Left renal pelvis (tissue), 4 donors: ENCODE results near the gene SNAP47. TPM values are rescaled to one million over a fixed set of nuclear protein-coding genes. Genes with fewer than 3 reads are reported as not detected.

Source experiments
- DNase-seq, 4 donors: peaks; one replicate each; pipeline ENCODE4 v3.0.0-alpha.2; 2013; ENCODE audit warnings: low read depth in 4 of 4, low spot score in 3 of 4
- polyA plus RNA-seq, 4 donors: library from polyadenylated mRNA; unstranded; fragments of 120-200 nt; gene quantifications; one replicate each; pipeline ENCODE4 v1.2.1, GENCODE V29; 2013; ENCODE audit not compliant: insufficient read length in 4 of 4

The SNAP47 gene
- polyA plus RNA-seq, 4 donors: 30.3 to 45.0 (median 43.2) TPM

DNA sequence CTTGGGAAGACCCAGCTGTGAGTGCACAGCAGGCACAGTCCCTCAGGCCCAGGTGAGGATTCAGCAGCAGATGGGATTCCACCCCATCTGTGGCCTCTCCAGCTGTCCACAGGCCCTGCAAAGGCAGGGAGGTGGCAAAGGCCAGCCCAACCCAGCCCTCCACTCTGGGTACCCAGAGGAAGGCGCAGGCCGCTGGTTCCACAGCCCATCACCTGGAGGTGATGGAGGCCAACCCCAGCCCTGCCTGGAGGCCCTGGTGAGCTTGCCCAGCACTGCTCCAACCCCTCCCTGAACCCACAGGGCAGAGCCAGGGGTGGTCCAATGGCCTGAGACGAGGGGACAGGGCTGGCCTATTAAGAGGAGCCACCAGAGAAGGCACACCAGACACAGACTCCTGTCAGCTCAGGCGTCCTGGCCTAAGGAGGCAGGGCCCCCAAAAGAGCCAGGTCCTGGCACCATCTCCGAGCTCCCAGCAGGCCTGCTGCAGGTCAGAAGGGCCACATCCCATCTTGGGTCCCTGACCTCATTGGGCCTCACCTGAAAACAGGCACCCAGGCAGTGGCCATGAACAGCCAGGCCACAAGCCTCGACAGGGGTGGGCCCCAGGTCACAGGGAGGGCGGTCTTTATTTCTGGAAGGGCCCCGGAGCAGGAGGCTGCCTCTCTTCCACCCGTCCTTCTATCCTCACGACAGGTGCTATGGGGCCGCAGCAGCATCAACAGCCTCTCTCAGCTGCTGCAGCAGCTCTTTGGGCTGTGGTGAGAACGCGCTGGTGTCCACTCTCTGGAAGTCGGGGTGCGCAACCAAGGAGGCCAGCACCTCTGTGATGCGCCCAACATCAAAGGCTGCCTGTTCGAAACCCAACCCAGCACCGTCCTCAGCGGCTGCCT lies 3.3 kb upstream of the SNAP47 start:
- DNase-seq: no peak

GRCh38 chr1:227732586-227733308 lies 2.5 kb upstream of the SNAP47 start:
- no peak for DNase-seq

- no peak for DNase-seq
Measured at GRCh38 chr1:227733309-227733705, 1.9 kb upstream of the SNAP47 start.

DNA sequence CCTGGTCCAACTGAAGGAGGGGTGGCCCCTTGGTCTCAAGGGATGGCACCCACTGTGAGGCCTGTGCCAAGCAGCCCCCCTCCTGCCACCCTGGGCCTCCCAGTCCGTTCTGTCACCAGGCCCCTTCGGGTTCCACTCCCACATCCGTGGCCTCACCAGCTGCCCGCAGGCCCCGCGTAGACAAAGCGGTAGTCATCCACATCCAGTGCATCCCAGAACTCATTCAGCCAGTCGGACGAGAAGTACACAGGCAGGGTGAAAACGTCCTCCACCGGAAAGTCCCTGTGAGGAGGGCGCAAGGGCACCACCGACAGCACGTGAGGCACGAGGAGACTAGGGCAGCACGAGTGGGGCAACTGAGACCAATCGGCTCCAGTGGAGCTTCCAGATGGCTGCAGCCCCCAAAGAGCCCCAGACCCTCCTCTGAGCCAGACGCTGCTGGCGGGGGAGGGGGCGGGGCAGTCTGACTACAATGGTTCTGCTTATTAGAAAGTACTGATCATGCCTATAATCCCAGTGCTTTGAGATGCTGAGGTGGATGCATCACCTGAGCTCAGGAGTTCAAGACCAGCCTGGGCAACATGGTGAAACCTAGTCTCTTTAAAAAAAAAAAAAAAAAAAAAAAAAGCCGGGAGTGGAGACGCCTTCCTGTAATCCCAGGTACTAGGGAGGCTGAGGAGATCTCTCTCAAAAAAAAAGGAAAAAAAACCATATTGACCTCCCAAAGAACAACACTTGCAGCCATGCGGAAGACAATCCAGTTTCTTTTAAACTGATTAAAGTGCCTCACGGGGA lies 1.3 kb upstream of the SNAP47 start:
- DNase-seq: no peak

GRCh38 chr1:227734546-227734855 lies 734 bp upstream of the SNAP47 start:
- DNase-seq: no peak

DNA sequence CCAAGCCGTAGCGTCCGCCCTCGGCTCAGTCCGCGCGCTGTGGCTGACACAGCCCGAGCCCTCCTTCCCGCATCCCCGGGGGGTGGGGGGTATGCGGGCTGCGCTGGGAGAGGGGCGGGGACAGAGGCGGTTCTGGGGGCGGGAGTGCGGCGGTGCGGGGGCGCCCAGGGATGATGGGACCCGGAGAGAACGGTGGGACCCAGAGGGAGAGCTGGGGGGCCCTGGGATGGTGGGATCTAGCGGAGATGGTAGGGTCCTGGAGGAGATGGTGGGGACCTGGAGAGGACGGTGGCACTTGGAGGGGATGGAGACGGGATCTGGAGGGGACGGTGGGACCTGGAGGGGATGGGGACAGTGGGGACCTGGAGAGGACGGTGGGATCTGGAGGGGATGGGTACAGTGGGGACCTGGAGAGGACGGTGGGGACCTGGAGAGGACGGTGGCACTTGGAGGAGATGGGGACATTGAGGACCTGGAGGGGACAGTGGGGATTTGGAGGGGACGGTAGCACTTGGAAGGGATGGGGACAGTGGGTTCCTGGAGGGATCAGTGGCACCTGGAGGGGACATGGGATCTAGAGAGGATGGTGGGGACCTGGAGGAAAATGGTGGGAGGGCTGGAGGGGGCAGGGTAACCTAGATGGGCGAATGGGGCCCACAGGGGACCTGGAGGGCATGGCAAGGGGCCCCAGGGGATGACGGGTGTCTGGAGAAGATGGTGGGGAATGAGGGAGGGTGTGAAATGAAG lies 477 bp downstream of the SNAP47 start:
- DNase-seq: no peak

DNA sequence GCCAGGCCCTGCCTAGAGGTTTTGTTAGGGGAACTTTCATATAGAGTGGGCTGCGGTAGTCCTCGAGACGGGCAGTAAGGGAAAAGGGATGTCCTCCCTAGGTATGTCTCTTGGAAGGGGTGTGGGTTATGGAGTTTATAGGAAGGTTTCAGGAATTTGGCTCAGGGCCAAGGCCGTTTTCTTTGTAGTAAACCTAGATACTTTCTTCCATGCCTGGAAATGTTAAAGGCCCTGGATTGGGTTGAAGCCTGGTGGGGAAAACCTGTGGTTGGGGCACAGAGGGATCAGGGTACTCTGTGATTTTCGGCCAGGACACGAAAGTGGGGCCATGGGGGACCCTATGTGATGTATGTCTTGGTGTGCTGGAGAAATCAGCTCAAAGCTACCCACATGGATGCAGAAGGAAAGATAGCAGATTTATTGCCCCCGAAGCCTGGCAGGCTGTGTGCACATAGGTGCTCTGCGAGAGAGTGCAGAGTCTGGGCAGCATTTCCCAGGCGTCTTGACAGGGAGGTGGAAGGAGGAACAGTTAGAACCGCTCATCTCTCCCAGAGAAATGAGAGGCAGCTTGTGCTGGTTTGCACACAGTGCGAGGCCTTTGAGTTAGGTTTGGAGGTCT lies 1.7 kb downstream of the SNAP47 start:
- DNase-seq: no peak

- no peak for DNase-seq
Measured at GRCh38 chr1:227738820-227739219, 3.6 kb downstream of the SNAP47 start.

GRCh38 chr1:227739636-227740035 lies 4.4 kb downstream of the SNAP47 start:
- no peak for DNase-seq

DNA sequence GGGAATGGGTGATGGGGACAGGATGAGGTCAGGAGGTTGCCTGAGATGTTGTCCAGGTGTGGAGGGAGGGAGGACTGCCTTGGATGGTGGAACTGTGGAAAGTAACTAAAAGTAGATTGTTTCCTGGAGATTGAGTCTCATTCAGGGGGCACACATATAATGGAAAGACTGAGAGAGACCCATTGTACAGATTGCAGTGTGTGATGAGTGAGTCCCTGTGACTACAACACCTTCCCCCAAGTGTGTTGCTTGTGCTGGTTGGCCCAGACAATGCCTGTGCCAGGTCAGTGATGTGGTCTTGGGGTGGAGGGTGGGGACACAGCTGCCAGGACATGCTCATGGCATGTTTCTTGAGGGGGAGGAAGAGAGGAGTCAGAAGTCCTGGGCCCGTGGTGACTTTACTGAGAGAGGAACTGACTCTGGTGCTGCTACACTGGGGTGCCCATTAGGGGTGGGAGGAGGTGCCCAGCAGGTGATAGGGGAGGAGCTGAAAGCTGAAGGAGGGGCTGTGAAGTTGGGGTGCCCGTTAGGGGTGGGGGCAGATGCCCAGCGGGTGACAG lies 5.2 kb downstream of the SNAP47 start:
- no peak for DNase-seq

- DNase-seq: no peak
Measured at GRCh38 chr1:227741166-227741870, 6.1 kb downstream of the SNAP47 start.

DNA sequence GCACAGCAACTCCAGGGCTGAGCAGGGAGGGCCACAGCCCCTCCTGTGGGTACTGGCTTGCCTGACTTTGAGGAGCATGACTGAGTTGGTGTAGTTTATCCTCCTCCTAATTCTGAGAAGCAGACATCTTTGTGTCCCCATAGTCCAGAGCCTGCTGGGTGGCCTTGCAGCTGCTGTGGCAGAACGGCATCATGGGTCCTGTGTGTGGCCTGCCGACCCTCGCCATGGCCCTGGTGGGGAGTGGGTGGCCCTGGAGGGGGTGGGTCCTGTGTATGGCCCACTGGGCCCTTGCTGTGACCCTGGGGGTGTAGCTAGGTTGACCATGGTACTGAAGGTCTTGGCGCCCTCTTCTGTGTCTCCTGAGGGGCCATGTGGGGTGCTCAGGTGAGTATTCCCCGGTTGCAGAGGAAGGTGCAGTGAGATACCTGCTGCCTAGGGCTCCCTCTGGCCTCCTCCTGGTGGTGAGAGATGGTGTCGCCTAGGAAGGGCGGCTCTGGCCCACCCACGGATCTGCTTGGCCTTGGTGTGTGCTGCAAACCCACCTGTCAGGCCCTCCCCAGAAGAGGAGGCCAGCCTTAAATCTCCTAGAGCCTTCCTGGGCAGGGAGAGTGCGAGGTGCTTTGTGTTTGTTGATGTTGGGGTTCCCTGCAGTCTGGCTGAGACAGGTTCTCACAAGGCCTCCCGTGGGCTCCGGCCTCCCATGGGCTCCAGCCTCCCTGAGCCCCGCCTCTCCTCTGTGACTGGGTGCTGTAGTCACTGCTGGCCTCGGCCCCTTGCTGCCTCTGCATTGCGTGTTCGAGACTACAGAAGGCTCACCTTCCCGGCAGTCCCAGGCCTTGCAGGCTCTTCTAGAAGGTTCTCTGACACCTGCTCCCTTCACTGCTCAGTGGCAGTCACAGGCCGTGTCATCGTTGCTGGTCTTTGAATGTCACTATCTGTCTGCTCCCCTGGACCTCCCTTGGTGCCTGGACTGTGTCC lies 7.8 kb downstream of the SNAP47 start:
- DNase-seq: no peak

GRCh38 chr1:227744668-227745067 lies 9.4 kb downstream of the SNAP47 start:
- DNase-seq: no peak

GRCh38 chr1:227745568-227746265 lies 10.5 kb downstream of the SNAP47 start:
- DNase-seq: no peak

GRCh38 chr1:227746676-227747075 lies 11.4 kb downstream of the SNAP47 start:
- DNase-seq: no peak

DNA sequence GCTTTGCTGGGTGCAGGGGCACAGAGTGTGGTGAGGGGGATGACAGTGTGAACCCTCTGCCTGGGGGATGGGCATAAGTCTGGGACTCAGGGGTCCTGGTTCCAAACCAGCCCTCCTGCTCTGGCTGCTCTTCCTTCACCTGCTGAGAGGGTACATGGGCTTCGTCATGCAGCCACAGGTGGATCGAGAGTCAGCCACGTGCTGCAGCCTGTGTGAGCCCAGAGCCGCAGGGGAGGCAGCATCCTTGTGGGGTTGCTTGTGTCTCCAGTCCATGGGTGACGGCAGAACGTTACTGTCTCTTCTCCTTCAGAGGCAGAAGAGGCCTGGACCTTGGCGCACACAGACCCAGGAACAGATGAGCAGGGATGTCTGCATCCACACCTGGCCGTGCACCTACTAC lies 12.1 kb downstream of the SNAP47 start:
- no peak for DNase-seq

GRCh38 chr1:227747948-227748495 lies 12.8 kb downstream of the SNAP47 start:
- DNase-seq: no peak
